K562 (cell line): ENCODE data around the gene FOXD2. TPM values are rescaled to one million over a fixed set of nuclear protein-coding genes. Genes with fewer than 3 reads are reported as not detected.

ENCODE experiments used
- ATAC-seq: fragments of 200-7000 bp; cut with Tn5 transposase; 3 replicates; pipeline ENCODE4 v1.9.1; 2020; ENCODE audit warnings: moderate library complexity
- BruUV-seq: library from RNA; stranded (reverse); fragments of 400-500 nt; replicated peaks from 2 replicates; lab custom pipeline; 2021; lab: Mats Ljungman, UMichigan
- CTCF ChIA-PET: fragments of 300-600 bp; formaldehyde crosslinking; extraction: SDS; loops from one replicate; lab custom pipeline; 2021; ENCODE audit warnings: low intra/inter-chr PET ratio; lab: Yijun Ruan, JAX
- POLR2A ChIA-PET: fragments of 300-600, 350-650 bp; sonication (Branson Sonifier 250); formaldehyde crosslinking; extraction: SDS; loops from one replicate; lab custom pipeline; 2021; ENCODE audit warnings: antibody characterized with exemption, inconsistent platforms; lab: Yijun Ruan, JAX
- DNase-seq, 4 experiments: peaks; one replicate each; pipeline versions ENCODE4 v3.0.0 to v3.0.0-alpha.2; 2011 to 2018; ENCODE audit warnings: low spot score in 3 of 4, mixed read lengths in 3 of 4; ENCODE audit errors: extremely low read depth in 1 of 4
- FAIRE-seq: peaks from 2 replicates; lab custom pipeline; 2011; peaks lifted over from hg19 to GRCh38; lab: Jason Lieb, UNC
- H2AFZ ChIP-seq: 2 replicates; pipeline ENCODE4 v1.6.0; 2011; ENCODE audit warnings: low read depth, low read length, control low read depth, inconsistent platforms
- H3K27ac ChIP-seq: fragments of 200-600 bp; 3 replicates; pipeline ENCODE4 v1.8.0; 2011; ENCODE audit warnings: low read depth, mild to moderate bottlenecking, control low read depth, inconsistent platforms, low read length, moderate library complexity, mixed read lengths; ENCODE audit errors: extremely low read depth
- H3K27me3 ChIP-seq, 2 experiments: fragments of 300-600 bp in 1 of 2; 2 replicates in 1 of 2; 3 replicates in 1 of 2; pipeline versions ENCODE4 v1.6.0 to v1.8.0; 2011; ENCODE audit warnings: inconsistent platforms in 2 of 2, low read length in 2 of 2, mild to moderate bottlenecking in 1 of 2, mixed read lengths in 1 of 2, moderate library complexity in 1 of 2; ENCODE audit not compliant: control insufficient read depth in 2 of 2, insufficient read depth in 2 of 2
- H3K36me3 ChIP-seq: fragments of 300-600 bp; 3 replicates; pipeline ENCODE4 v1.8.0; 2011; ENCODE audit warnings: mild to moderate bottlenecking, low read length, inconsistent platforms; ENCODE audit not compliant: control insufficient read depth, insufficient read depth
- H3K4me1 ChIP-seq, 2 experiments: fragments of 200-600 bp in 1 of 2; replicated peaks in 1 of 2; 2 replicates in 1 of 2; 3 replicates in 1 of 2; pipeline versions ENCODE4 v1.5.1 to v1.8.0; 2011; ENCODE audit warnings: inconsistent platforms in 2 of 2, low read length in 2 of 2, mild to moderate bottlenecking in 1 of 2, mixed read lengths in 1 of 2, moderate library complexity in 1 of 2; ENCODE audit not compliant: control insufficient read depth in 2 of 2, insufficient read depth in 2 of 2
- H3K4me2 ChIP-seq: 2 replicates; pipeline ENCODE4 v1.6.1; 2011; ENCODE audit warnings: low read length, control low read depth, inconsistent platforms, mixed read lengths; ENCODE audit not compliant: insufficient read depth
- H3K4me3 ChIP-seq: fragments of 200-600 bp; sonication (generic), shearing (Covaris generic); 2 replicates; pipeline ENCODE4 v1.5.1; 2016; ENCODE audit warnings: control low read depth, inconsistent platforms
- H3K79me2 ChIP-seq: fragments of 200-600 bp; 3 replicates; pipeline ENCODE4 v1.8.0; 2011; ENCODE audit warnings: low read length, inconsistent platforms; ENCODE audit not compliant: control insufficient read depth, insufficient read depth
- H3K9ac ChIP-seq, 2 experiments: 2 replicates each; pipeline versions ENCODE4 v1.6.0 to v1.6.1; 2011; ENCODE audit warnings: low read depth in 2 of 2, low read length in 2 of 2, control low read depth in 1 of 2, inconsistent platforms in 1 of 2, mild to moderate bottlenecking in 1 of 2, mixed read lengths in 1 of 2; ENCODE audit not compliant: insufficient read depth in 1 of 2
- H3K9me1 ChIP-seq: one replicate; pipeline ENCODE4 v1.6.0; 2011; ENCODE audit warnings: inconsistent platforms, mild to moderate bottlenecking, low read length, moderate library complexity; ENCODE audit not compliant: control insufficient read depth, insufficient read depth
- H3K9me3 ChIP-seq: replicated peaks from 2 replicates; pipeline ENCODE4 v1.5.1; 2011; ENCODE audit warnings: low read depth, low read length, inconsistent platforms; ENCODE audit not compliant: control insufficient read depth, insufficient read depth
- H4K20me1 ChIP-seq: replicated peaks from 2 replicates; pipeline ENCODE4 v1.6.1; 2011; ENCODE audit warnings: low read length, inconsistent platforms, mixed read lengths; ENCODE audit not compliant: control insufficient read depth, insufficient read depth
- CBFB ChIP-seq: sonication (generic); formaldehyde crosslinking; IDR thresholded peaks from 2 replicates; pipeline ENCODE4 v1.4.0; 2020; ENCODE audit warnings: mild to moderate bottlenecking, missing genetic modification reagents
- EGR1 ChIP-seq: fragments of 450-650 bp; conservative IDR thresholded peaks from 2 replicates; pipeline ENCODE4 v1.6.1; 2017; ENCODE audit warnings: mild to moderate bottlenecking
- EP300 ChIP-seq: IDR thresholded peaks from 2 replicates; pipeline ENCODE4 v1.6.1; 2012; ENCODE audit warnings: low read length, improper control_type of control experiment
- HSF4 ChIP-seq: fragments of 250-450 bp; sonication (Bioruptor Pico); IDR thresholded peaks from 2 replicates; pipeline ENCODE4 v2.1.2; 2022; ENCODE audit warnings: mild to moderate bottlenecking, moderate library complexity, borderline replicate concordance
- IFI16 ChIP-seq: fragments of 250-450 bp; sonication (Bioruptor Pico); IDR thresholded peaks from 2 replicates; pipeline ENCODE4 v2.1.2; 2022; ENCODE audit warnings: mild to moderate bottlenecking, inconsistent platforms
- MAFG ChIP-seq: fragments of 450-650 bp; conservative IDR thresholded peaks from 2 replicates; pipeline ENCODE4 v1.6.1; 2016; ENCODE audit warnings: missing genetic modification characterization, missing compliant biosample characterization
- NFYB ChIP-seq: IDR thresholded peaks from 2 replicates; pipeline ENCODE4 v1.6.1; 2011; ENCODE audit warnings: mild to moderate bottlenecking, moderate library complexity; ENCODE audit not compliant: insufficient read length; ENCODE audit errors: extremely low read depth
- POLR2AphosphoS5 ChIP-seq: IDR thresholded peaks from 2 replicates; pipeline ENCODE4 v1.6.1; 2011; ENCODE audit warnings: mild to moderate bottlenecking, low read depth, low read length, moderate library complexity; ENCODE audit not compliant: control insufficient read depth, insufficient read depth
- RFX1 ChIP-seq: fragments of 450-650 bp; IDR thresholded peaks from 2 replicates; pipeline ENCODE4 v1.6.1; 2016; ENCODE audit warnings: mild to moderate bottlenecking, moderate library complexity
- SMAD2 ChIP-seq: fragments of 150-350 bp; IDR thresholded peaks from 2 replicates; pipeline ENCODE4 v1.6.1; 2014; ENCODE audit warnings: low read depth, mild to moderate bottlenecking, low read length
- SPI1 ChIP-seq: IDR thresholded peaks from 2 replicates; pipeline ENCODE4 v1.6.1; 2011; ENCODE audit warnings: low read depth, low read length, control low read depth, borderline replicate concordance
- TCF7 ChIP-seq: sonication (generic); IDR thresholded peaks from 2 replicates; pipeline ENCODE4 v1.6.1; 2016; ENCODE audit warnings: antibody characterized with exemption, borderline replicate concordance
- XRCC3 ChIP-seq: fragments of 450-650 bp; IDR thresholded peaks from 2 replicates; pipeline ENCODE4 v1.6.1; 2017; ENCODE audit warnings: mild to moderate bottlenecking, moderate library complexity
- ZNF436 ChIP-seq: fragments of 250-450, 450-650 bp; sonication (Bioruptor Pico); formaldehyde crosslinking; IDR thresholded peaks from 2 replicates; pipeline ENCODE4 v1.7.0; 2020; ENCODE audit warnings: mild to moderate bottlenecking
- ZNF766 ChIP-seq: fragments of 200-800 bp; sonication (Bioruptor generic); conservative IDR thresholded peaks from 2 replicates; pipeline ENCODE4 v1.6.1; 2016; ENCODE audit warnings: missing genetic modification characterization, missing compliant biosample characterization
- WGBS: fragments of 100-300 bp; shearing (Covaris generic); methylation state at CpG from one replicate; pipeline ENCODE4 v1.1.6; 2016; ENCODE audit warnings: low coverage, mixed read lengths; ENCODE audit not compliant: insufficient coverage; ENCODE audit errors: missing lambda C conversion rate; 5-methylcytosine and 5-hydroxymethylcytosine counted together
- in situ Hi-C: fragments of 300-500 bp; cut with MboI; formaldehyde crosslinking; loops from 4 replicates; pipeline ENCODE4 v1.15.0; 2018; ENCODE audit warnings: inconsistent platforms, mixed read lengths
- intact Hi-C: fragments of 100-400 bp; cut with micrococcal nuclease; formaldehyde crosslinking; loops from 2 replicates; pipeline ENCODE4 v1.14.2; 2022
- polyA plus RNA-seq, 8 experiments: library from polyadenylated mRNA; depleted of rRNA in 4 of 8; stranded (reverse) in 5 of 8; unstranded in 3 of 8; fragments of >200 nt; fragmentation: Nextera tagmentation in 2 of 8; fragmentation: Illumina TruSeq in 1 of 8; extraction: Ambion mirVana in 2 of 8; extraction: Trizol in 1 of 8; gene quantifications; 2 replicates each; pipeline versions ENCODE4 v1.2.1 to v1.2.3, GENCODE V29; 2011 to 2014; ENCODE audit warnings: inconsistent platforms in 1 of 8, missing spikeins in 1 of 8
- total RNA-seq, 7 experiments: library from RNA; depleted of rRNA in 6 of 7; stranded (reverse); fragments of >200 nt in 6 of 7; fragmentation: Illumina TruSeq in 2 of 7; extraction: Trizol in 2 of 7; gene quantifications; 2 replicates each; pipeline versions ENCODE4 v1.2.1 to v1.2.3, GENCODE V29; 2011 to 2021; ENCODE audit warnings: low replicate concordance in 1 of 7
- TF ChIP-seq, protein P1 (sequence below): fragments of 250-450 bp; sonication (Bioruptor Pico); IDR thresholded peaks from 2 replicates; pipeline ENCODE4 v1.8.0; 2021; ENCODE audit warnings: borderline replicate concordance, mild to moderate bottlenecking, moderate library complexity; ENCODE audit not compliant: poor library complexity, severe bottlenecking
- TF ChIP-seq, protein P2 (sequence below): fragments of 450-650 bp; formaldehyde crosslinking; IDR thresholded peaks from 2 replicates; pipeline ENCODE4 v1.4.0; 2020; ENCODE audit warnings: mild to moderate bottlenecking, moderate library complexity
- TF ChIP-seq, protein P3 (sequence below): fragments of 250-450 bp; sonication (Bioruptor Pico); IDR thresholded peaks from 2 replicates; pipeline ENCODE4 v1.8.0; 2021; ENCODE audit warnings: moderate library complexity, mild to moderate bottlenecking, inconsistent platforms

The FOXD2 gene
- total and polyA plus RNA-seq, 9 of the 15 experiments (the other 6 are each of a cell fraction or from before 2014, with no cell fraction given): 0.06 to 1.2 (median 0.22) TPM

DNA sequence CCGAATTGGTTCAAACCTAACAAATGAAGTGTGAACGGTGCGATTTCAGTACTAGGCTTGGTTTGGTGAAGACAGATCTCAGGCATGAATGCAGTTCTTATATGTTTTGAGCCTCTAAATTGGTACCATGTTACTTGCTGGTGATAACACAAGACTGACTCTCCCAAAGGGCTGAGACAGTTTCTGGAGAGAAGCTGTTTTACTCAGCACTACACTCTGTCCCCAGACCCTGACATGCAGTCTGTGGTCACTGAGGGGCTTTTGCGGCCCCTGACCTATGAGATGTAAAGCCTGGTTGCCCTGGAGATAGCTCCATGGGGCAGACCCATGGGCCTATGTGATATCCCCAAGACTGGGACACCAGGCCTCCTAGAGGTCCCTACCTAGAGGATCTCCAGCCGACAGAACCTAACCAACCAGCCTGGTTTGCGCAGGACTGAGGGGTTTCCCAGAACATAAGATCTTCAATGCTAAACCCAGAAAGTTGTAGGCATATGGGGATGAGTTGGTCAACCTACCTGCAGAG lies 41.1 kb upstream of the FOXD2 start:
- in situ Hi-C loops: no loop called here
- Histone ChIP-seq H3K4me3 (no peak overlapping the region), H3K79me2 (no peaks in the 10 kb centered on the region), H4K20me1 (no peaks in the 10 kb centered on the region), H2AFZ (no peak overlapping the region), H3K27ac (no peak overlapping the region), H3K9ac (no peak overlapping the region), H3K9me1 (no peaks in the 10 kb centered on the region), H3K4me1 (no peaks in the 10 kb centered on the region), H3K9me3 (no peaks in the 10 kb centered on the region), H3K27me3 (peaks cover 33 to 55% of the 10 kb centered on the region in 2 experiments), H3K4me2 (no peak overlapping the region), H3K36me3 (no peaks in the 10 kb centered on the region)
- intact Hi-C loops: no loop called here
- CTCF ChIA-PET: no interaction called here
- FAIRE-seq (no peak), DNase-seq (no peak), ATAC-seq (peak; percentile 16; the same call in 2 of the 3 replicates)
- 1% methylated on average over 6 of the region's 6 CpGs for WGBS
- POLR2A ChIA-PET: no interaction called here
- BruUV-seq: no TSS peak
- TF ChIP-seq XRCC3 (no peak), RFX1 (no peak), IFI16 (no peak), ZNF766 (CRISPR knock-in tag) (no peak), SMAD2 (no peak), TCF7 (no peak), NFYB (no peak), SPI1 (no peak), MAFG (tag) (no peak), CBFB (no peak), POLR2AphosphoS5 (no peak), EP300 (no peak), ZNF436 (CRISPR knock-in tag) (no peak), EGR1 (no peak), HSF4 (CRISPR knock-in tag) (no peak)
- TF ChIP-seq, protein P1, sequence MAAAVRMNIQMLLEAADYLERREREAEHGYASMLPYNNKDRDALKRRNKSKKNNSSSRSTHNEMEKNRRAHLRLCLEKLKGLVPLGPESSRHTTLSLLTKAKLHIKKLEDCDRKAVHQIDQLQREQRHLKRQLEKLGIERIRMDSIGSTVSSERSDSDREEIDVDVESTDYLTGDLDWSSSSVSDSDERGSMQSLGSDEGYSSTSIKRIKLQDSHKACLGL: no peak
- TF ChIP-seq, protein P2, sequence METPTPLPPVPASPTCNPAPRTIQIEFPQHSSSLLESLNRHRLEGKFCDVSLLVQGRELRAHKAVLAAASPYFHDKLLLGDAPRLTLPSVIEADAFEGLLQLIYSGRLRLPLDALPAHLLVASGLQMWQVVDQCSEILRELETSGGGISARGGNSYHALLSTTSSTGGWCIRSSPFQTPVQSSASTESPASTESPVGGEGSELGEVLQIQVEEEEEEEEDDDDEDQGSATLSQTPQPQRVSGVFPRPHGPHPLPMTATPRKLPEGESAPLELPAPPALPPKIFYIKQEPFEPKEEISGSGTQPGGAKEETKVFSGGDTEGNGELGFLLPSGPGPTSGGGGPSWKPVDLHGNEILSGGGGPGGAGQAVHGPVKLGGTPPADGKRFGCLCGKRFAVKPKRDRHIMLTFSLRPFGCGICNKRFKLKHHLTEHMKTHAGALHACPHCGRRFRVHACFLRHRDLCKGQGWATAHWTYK: no peak
- TF ChIP-seq, protein P3, sequence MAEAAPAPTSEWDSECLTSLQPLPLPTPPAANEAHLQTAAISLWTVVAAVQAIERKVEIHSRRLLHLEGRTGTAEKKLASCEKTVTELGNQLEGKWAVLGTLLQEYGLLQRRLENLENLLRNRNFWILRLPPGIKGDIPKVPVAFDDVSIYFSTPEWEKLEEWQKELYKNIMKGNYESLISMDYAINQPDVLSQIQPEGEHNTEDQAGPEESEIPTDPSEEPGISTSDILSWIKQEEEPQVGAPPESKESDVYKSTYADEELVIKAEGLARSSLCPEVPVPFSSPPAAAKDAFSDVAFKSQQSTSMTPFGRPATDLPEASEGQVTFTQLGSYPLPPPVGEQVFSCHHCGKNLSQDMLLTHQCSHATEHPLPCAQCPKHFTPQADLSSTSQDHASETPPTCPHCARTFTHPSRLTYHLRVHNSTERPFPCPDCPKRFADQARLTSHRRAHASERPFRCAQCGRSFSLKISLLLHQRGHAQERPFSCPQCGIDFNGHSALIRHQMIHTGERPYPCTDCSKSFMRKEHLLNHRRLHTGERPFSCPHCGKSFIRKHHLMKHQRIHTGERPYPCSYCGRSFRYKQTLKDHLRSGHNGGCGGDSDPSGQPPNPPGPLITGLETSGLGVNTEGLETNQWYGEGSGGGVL (CRISPR knock-in tag): no peak
- TF ChIP-seq, all 486 proteins: peak for 0
